HepG2 (cell line): ENCODE results near the gene NME8. TPM values are rescaled to one million over a fixed set of nuclear protein-coding genes. Genes with fewer than 3 reads are reported as not detected.

Source experiments
- CBFB ChIP-seq: sonication (generic); formaldehyde crosslinking; IDR thresholded peaks from 2 replicates; pipeline ENCODE4 v1.4.0; 2020; ENCODE audit warnings: missing genetic modification reagents
- FOSL2 ChIP-seq: sonication (generic); formaldehyde crosslinking; IDR thresholded peaks from 2 replicates; pipeline ENCODE4 v1.4.0; 2020; ENCODE audit warnings: missing genetic modification reagents
- IRF2 ChIP-seq: IDR thresholded peaks from 2 replicates; pipeline ENCODE4 v1.6.1; 2018; ENCODE audit warnings: missing genetic modification reagents, missing compliant biosample characterization
- KAT8 ChIP-seq: IDR thresholded peaks from 2 replicates; pipeline ENCODE4 v1.6.1; 2016; ENCODE audit warnings: missing genetic modification reagents, missing compliant biosample characterization
- NFE2 ChIP-seq: sonication (generic); formaldehyde crosslinking; IDR thresholded peaks from 2 replicates; pipeline ENCODE4 v1.4.0; 2020; ENCODE audit warnings: missing genetic modification reagents
- SAP130 ChIP-seq: IDR thresholded peaks from 2 replicates; pipeline ENCODE4 v1.6.1; 2016; ENCODE audit warnings: low read depth
- SMAD9 ChIP-seq: sonication (generic); formaldehyde crosslinking; IDR thresholded peaks from 2 replicates; pipeline ENCODE4 v1.5.1; 2020; ENCODE audit warnings: mild to moderate bottlenecking, missing genetic modification reagents
- STAG1 ChIP-seq: sonication (generic); formaldehyde crosslinking; IDR thresholded peaks from 2 replicates; pipeline ENCODE4 v1.4.0; 2020; ENCODE audit warnings: missing genetic modification reagents
- ZBTB7B ChIP-seq: sonication (generic); formaldehyde crosslinking; IDR thresholded peaks from 2 replicates; pipeline ENCODE4 v1.4.0; 2020; ENCODE audit warnings: missing genetic modification reagents
- ZNF205 ChIP-seq: IDR thresholded peaks from 2 replicates; pipeline ENCODE4 v1.6.1; 2018; ENCODE audit warnings: missing biosample characterization, missing genetic modification reagents
- ZNF644 ChIP-seq: IDR thresholded peaks from 2 replicates; pipeline ENCODE4 v1.6.1; 2016; ENCODE audit warnings: low read depth
- polyA plus RNA-seq, 8 experiments: library from polyadenylated mRNA; depleted of rRNA in 3 of 8; stranded (reverse) in 7 of 8; unstranded in 1 of 8; fragments of >200 nt; fragmentation: Illumina TruSeq in 4 of 8; extraction: Trizol in 4 of 8; gene quantifications; 2 replicates each; pipeline versions ENCODE4 v1.2.1 to v1.2.3, GENCODE V29; 2011 to 2016; ENCODE audit warnings: low read depth in 4 of 8, missing spikeins in 1 of 8, mixed read lengths in 1 of 8; ENCODE audit not compliant: insufficient read depth in 1 of 8
- total RNA-seq, 5 experiments: library from RNA; depleted of rRNA; stranded (reverse); fragments of >200 nt; fragmentation: Illumina TruSeq; extraction: Trizol; gene quantifications; 2 replicates each; pipeline ENCODE4 v1.2.3, GENCODE V29; 2016; ENCODE audit warnings: low read depth in 1 of 5
- TF ChIP-seq, protein P1 (sequence below): sonication (generic); formaldehyde crosslinking; IDR thresholded peaks from 2 replicates; pipeline ENCODE4 v1.5.0; 2020; ENCODE audit warnings: mild to moderate bottlenecking, missing genetic modification reagents
- TF ChIP-seq, protein P2 (sequence below): sonication (generic); formaldehyde crosslinking; IDR thresholded peaks from 2 replicates; pipeline ENCODE4 v1.4.0; 2020; ENCODE audit warnings: missing genetic modification reagents
- TF ChIP-seq, protein P3 (sequence below): sonication (generic); formaldehyde crosslinking; IDR thresholded peaks from 2 replicates; pipeline ENCODE4 v1.4.0; 2020; ENCODE audit warnings: mild to moderate bottlenecking, missing genetic modification reagents
- TF ChIP-seq, protein P4 (sequence below): sonication (generic); formaldehyde crosslinking; IDR thresholded peaks from 2 replicates; pipeline ENCODE4 v1.4.0; 2020; ENCODE audit warnings: missing genetic modification reagents
- TF ChIP-seq, protein P5 (sequence below): sonication (generic); formaldehyde crosslinking; IDR thresholded peaks from 2 replicates; pipeline ENCODE4 v1.8.0; 2022; ENCODE audit warnings: missing genetic modification reagents, low read depth, mild to moderate bottlenecking, borderline replicate concordance
- TF ChIP-seq, protein P6 (sequence below): sonication (generic); formaldehyde crosslinking; IDR thresholded peaks from 2 replicates; pipeline ENCODE4 v1.4.0; 2020; ENCODE audit warnings: missing genetic modification reagents, mild to moderate bottlenecking, borderline replicate concordance

Gene NME8
- total and polyA plus RNA-seq, 2 of the 13 experiments (the other 11 are each of a cell fraction or from before 2014, with no cell fraction given) = not detected

DNA sequence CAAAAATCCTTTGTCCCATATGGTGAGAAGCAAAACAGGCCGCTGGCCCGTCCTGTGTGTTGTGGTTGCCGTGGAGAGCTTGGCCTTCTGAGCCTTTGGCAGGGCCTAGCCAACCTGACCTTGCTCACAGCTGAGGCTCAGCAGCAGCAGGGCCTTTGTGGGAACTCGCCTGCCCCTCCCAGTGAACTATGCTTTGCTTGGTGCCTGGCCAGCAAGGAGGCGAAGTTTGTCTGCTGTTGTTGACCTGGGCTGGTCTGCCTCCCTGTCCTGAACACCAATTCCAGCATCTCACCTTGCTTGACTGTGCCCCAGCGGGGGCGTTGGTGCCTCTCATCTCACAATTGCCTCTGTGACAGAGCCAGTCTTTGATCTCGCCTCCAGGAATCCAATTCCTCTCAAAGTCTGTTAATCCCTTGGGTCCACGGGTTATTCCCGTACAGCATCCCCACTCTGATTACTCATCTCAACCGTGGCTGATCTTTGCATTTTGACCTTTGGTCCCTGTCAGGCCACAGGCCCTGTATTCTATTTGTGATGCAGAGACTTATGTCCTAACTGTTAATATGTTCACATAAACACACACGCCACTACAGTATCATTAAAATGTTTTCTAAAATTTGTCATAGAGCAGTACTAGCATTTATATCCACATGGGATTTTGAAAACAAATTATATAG lies 94.7 kb downstream of the NME8 start (continued):
- TF ChIP-seq, protein P1, sequence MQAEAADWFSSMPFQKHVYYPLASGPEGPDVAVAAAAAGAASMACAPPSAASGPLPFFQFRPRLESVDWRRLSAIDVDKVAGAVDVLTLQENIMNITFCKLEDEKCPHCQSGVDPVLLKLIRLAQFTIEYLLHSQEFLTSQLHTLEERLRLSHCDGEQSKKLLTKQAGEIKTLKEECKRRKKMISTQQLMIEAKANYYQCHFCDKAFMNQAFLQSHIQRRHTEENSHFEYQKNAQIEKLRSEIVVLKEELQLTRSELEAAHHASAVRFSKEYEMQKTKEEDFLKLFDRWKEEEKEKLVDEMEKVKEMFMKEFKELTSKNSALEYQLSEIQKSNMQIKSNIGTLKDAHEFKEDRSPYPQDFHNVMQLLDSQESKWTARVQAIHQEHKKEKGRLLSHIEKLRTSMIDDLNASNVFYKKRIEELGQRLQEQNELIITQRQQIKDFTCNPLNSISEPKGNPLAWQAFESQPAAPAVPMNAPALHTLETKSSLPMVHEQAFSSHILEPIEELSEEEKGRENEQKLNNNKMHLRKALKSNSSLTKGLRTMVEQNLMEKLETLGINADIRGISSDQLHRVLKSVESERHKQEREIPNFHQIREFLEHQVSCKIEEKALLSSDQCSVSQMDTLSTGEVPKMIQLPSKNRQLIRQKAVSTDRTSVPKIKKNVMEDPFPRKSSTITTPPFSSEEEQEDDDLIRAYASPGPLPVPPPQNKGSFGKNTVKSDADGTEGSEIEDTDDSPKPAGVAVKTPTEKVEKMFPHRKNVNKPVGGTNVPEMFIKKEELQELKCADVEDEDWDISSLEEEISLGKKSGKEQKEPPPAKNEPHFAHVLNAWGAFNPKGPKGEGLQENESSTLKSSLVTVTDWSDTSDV = no peak
- no peak for TF ChIP-seq SMAD9 (CRISPR knock-in tag)
- TF ChIP-seq NFE2 (CRISPR knock-in tag) = no peak
- peak; percentile 75 for TF ChIP-seq ZNF644
- peak; percentile 96 for TF ChIP-seq IRF2 (CRISPR knock-in tag)
- TF ChIP-seq, protein P2, sequence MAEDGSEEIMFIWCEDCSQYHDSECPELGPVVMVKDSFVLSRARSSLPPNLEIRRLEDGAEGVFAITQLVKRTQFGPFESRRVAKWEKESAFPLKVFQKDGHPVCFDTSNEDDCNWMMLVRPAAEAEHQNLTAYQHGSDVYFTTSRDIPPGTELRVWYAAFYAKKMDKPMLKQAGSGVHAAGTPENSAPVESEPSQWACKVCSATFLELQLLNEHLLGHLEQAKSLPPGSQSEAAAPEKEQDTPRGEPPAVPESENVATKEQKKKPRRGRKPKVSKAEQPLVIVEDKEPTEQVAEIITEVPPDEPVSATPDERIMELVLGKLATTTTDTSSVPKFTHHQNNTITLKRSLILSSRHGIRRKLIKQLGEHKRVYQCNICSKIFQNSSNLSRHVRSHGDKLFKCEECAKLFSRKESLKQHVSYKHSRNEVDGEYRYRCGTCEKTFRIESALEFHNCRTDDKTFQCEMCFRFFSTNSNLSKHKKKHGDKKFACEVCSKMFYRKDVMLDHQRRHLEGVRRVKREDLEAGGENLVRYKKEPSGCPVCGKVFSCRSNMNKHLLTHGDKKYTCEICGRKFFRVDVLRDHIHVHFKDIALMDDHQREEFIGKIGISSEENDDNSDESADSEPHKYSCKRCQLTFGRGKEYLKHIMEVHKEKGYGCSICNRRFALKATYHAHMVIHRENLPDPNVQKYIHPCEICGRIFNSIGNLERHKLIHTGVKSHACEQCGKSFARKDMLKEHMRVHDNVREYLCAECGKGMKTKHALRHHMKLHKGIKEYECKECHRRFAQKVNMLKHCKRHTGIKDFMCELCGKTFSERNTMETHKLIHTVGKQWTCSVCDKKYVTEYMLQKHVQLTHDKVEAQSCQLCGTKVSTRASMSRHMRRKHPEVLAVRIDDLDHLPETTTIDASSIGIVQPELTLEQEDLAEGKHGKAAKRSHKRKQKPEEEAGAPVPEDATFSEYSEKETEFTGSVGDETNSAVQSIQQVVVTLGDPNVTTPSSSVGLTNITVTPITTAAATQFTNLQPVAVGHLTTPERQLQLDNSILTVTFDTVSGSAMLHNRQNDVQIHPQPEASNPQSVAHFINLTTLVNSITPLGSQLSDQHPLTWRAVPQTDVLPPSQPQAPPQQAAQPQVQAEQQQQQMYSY (CRISPR knock-in tag) = peak; percentile 8; the same call in 1 of the 2 replicates
- TF ChIP-seq, protein P3, sequence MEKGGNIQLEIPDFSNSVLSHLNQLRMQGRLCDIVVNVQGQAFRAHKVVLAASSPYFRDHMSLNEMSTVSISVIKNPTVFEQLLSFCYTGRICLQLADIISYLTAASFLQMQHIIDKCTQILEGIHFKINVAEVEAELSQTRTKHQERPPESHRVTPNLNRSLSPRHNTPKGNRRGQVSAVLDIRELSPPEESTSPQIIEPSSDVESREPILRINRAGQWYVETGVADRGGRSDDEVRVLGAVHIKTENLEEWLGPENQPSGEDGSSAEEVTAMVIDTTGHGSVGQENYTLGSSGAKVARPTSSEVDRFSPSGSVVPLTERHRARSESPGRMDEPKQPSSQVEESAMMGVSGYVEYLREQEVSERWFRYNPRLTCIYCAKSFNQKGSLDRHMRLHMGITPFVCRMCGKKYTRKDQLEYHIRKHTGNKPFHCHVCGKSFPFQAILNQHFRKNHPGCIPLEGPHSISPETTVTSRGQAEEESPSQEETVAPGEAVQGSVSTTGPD (CRISPR knock-in tag) = peak; percentile 85
- peak; percentile 82 for TF ChIP-seq ZBTB7B (CRISPR knock-in tag)
- peak; percentile 32 for TF ChIP-seq STAG1
- TF ChIP-seq SAP130 (CRISPR knock-in tag) = peak; percentile 92
- TF ChIP-seq, protein P4, sequence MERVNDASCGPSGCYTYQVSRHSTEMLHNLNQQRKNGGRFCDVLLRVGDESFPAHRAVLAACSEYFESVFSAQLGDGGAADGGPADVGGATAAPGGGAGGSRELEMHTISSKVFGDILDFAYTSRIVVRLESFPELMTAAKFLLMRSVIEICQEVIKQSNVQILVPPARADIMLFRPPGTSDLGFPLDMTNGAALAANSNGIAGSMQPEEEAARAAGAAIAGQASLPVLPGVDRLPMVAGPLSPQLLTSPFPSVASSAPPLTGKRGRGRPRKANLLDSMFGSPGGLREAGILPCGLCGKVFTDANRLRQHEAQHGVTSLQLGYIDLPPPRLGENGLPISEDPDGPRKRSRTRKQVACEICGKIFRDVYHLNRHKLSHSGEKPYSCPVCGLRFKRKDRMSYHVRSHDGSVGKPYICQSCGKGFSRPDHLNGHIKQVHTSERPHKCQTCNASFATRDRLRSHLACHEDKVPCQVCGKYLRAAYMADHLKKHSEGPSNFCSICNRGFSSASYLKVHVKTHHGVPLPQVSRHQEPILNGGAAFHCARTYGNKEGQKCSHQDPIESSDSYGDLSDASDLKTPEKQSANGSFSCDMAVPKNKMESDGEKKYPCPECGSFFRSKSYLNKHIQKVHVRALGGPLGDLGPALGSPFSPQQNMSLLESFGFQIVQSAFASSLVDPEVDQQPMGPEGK = peak; percentile 96
- TF ChIP-seq ZNF205 (CRISPR knock-in tag) = peak; percentile 89; the same call in 1 of the 2 replicates
- TF ChIP-seq, protein P5, sequence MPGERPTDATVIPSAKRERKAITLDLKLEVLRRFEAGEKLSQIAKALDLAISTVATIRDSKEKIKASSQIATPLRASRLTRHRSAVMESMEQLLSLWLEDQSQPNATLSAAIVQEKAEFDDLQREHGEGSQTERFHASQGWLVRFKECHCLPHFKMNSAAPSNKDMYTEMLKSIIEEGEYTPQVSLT (CRISPR knock-in tag) = no peak
- TF ChIP-seq CBFB (CRISPR knock-in tag) = peak; percentile 81
- peak; percentile 79 for TF ChIP-seq KAT8 (CRISPR knock-in tag)
- TF ChIP-seq FOSL2 (CRISPR knock-in tag) = peak; percentile 98
- TF ChIP-seq, protein P6, sequence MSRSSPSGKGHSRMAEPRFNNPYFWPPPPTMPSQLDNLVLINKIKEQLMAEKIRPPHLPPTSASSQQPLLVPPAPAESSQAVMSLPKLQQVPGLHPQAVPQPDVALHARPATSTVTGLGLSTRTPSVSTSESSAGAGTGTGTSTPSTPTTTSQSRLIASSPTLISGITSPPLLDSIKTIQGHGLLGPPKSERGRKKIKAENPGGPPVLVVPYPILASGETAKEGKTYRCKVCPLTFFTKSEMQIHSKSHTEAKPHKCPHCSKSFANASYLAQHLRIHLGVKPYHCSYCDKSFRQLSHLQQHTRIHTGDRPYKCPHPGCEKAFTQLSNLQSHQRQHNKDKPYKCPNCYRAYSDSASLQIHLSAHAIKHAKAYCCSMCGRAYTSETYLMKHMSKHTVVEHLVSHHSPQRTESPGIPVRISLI (CRISPR knock-in tag) = peak; percentile 69; the same call in 1 of the 2 replicates
